SK-N-SH (cell line): Measurements from ENCODE around the gene PURA. TPM values are rescaled to one million over a fixed set of nuclear protein-coding genes. Genes with fewer than 3 reads are reported as not detected.

Experiments
- CTCF ChIA-PET: fragments of 300-600, 350-600 bp; formaldehyde crosslinking; extraction: SDS; loops from one replicate; lab custom pipeline; 2021; lab: Yijun Ruan, JAX
- POLR2A ChIA-PET: fragments of 350-600 bp; sonication (Branson Sonifier 250); formaldehyde crosslinking; extraction: SDS; loops from one replicate; lab custom pipeline; 2020; ENCODE audit warnings: antibody characterized with exemption, inconsistent platforms; lab: Yijun Ruan, JAX
- DNase-seq: peaks from one replicate; pipeline ENCODE4 v3.0.0; 2012
- H2AFZ ChIP-seq: fragments of 200-600 bp; sonication (generic); 2 replicates; pipeline ENCODE4 v1.8.1; 2016; ENCODE audit warnings: antibody characterized with exemption, mild to moderate bottlenecking, low read depth
- H3F3A ChIP-seq: fragments of 200-600 bp; sonication (generic); replicated peaks from 2 replicates; pipeline ENCODE3; 2016; ENCODE audit warnings: antibody characterized with exemption, mild to moderate bottlenecking; ENCODE audit not compliant: insufficient read depth
- H3K27ac ChIP-seq, 2 experiments: fragments of 200-500 bp in 1 of 2; fragments of 200-600 bp in 1 of 2; sonication (Bioruptor generic) in 1 of 2; sonication (generic), shearing (Covaris generic) in 1 of 2; 2 replicates each; pipeline versions ENCODE4 v1.5.1 to v1.6.1; 2014 to 2016; ENCODE audit warnings: low read depth in 2 of 2, inconsistent platforms in 1 of 2, low read length in 1 of 2, mild to moderate bottlenecking in 1 of 2, mixed read lengths in 1 of 2
- H3K27me3 ChIP-seq: fragments of 200-600 bp; sonication (generic), shearing (Covaris generic); 2 replicates; pipeline ENCODE4 v1.6.1; 2016; ENCODE audit warnings: mixed run types; ENCODE audit not compliant: insufficient read depth
- H3K36me3 ChIP-seq, 2 experiments: fragments of 200-500 bp in 1 of 2; fragments of 200-600 bp in 1 of 2; sonication (Bioruptor generic) in 1 of 2; sonication (generic) in 1 of 2; replicated peaks in 1 of 2; 2 replicates each; pipeline versions ENCODE3 to v1.5.1; 2014 to 2016; ENCODE audit warnings: low read length in 1 of 2, mild to moderate bottlenecking in 1 of 2; ENCODE audit not compliant: insufficient read depth in 2 of 2, control insufficient read depth in 1 of 2
- H3K4me1 ChIP-seq, 2 experiments: fragments of 200-500 bp in 1 of 2; fragments of 200-600 bp in 1 of 2; sonication (Bioruptor generic) in 1 of 2; sonication (generic), shearing (Covaris generic) in 1 of 2; 2 replicates each; pipeline versions ENCODE4 v1.5.1 to v1.6.1; 2014 to 2016; ENCODE audit warnings: low read depth in 1 of 2, low read length in 1 of 2, mixed run types in 1 of 2; ENCODE audit not compliant: insufficient read depth in 2 of 2, control insufficient read depth in 1 of 2
- H3K4me2 ChIP-seq: fragments of 200-600 bp; sonication (generic), shearing (Covaris generic); 2 replicates; pipeline ENCODE4 v1.6.1; 2017; ENCODE audit warnings: mixed run types
- H3K4me3 ChIP-seq, 2 experiments: fragments of 200-500 bp in 1 of 2; fragments of 200-600 bp in 1 of 2; sonication (Bioruptor generic) in 1 of 2; sonication (generic), shearing (Covaris generic) in 1 of 2; 2 replicates each; pipeline versions ENCODE4 v1.5.1 to v1.8.1; 2014 to 2016; ENCODE audit warnings: low read depth in 2 of 2, inconsistent platforms in 1 of 2, low read length in 1 of 2, mild to moderate bottlenecking in 1 of 2, mixed read lengths in 1 of 2, moderate library complexity in 1 of 2
- H3K79me2 ChIP-seq: fragments of 200-600 bp; sonication (generic); 2 replicates; pipeline ENCODE4 v1.8.1; 2017; ENCODE audit warnings: mild to moderate bottlenecking; ENCODE audit not compliant: insufficient read depth
- H3K9ac ChIP-seq: fragments of 200-600 bp; sonication (generic); 2 replicates; pipeline ENCODE4 v1.6.1; 2017; ENCODE audit warnings: mixed run types
- H3K9me2 ChIP-seq: fragments of 200-600 bp; sonication (generic); 2 replicates; pipeline ENCODE4 v1.6.1; 2017; ENCODE audit warnings: mixed run types
- H3K9me3 ChIP-seq: fragments of 200-600 bp; sonication (generic); 2 replicates; pipeline ENCODE4 v1.6.1; 2017; ENCODE audit warnings: mixed run types, mild to moderate bottlenecking, moderate library complexity
- H4K20me1 ChIP-seq: fragments of 200-600 bp; sonication (generic); 2 replicates; pipeline ENCODE4 v1.6.1; 2017; ENCODE audit warnings: mild to moderate bottlenecking, mixed run types; ENCODE audit not compliant: insufficient read depth
- CTCF ChIP-seq: fragments of 200-600 bp; sonication (generic); IDR thresholded peaks from 2 replicates; pipeline ENCODE4 v1.6.1; 2017; ENCODE audit warnings: antibody characterized with exemption, mild to moderate bottlenecking, moderate library complexity
- EZH2phosphoT487 ChIP-seq: fragments of 200-600 bp; sonication (generic); IDR thresholded peaks from 2 replicates; pipeline ENCODE4 v1.6.1; 2017; ENCODE audit warnings: low read depth, mixed run types, mild to moderate bottlenecking, antibody characterized with exemption, moderate library complexity, borderline replicate concordance
- PBX3 ChIP-seq: IDR thresholded peaks from 2 replicates; pipeline ENCODE4; 2012
- RAD21 ChIP-seq: IDR thresholded peaks from 2 replicates; pipeline ENCODE4 v1.6.1; 2012; ENCODE audit warnings: mild to moderate bottlenecking, low read length
- REST ChIP-seq: IDR thresholded peaks from 2 replicates; pipeline ENCODE4 v1.6.1; 2012; ENCODE audit warnings: mild to moderate bottlenecking, low read depth, low read length, moderate library complexity
- SMC3 ChIP-seq: IDR thresholded peaks from 2 replicates; pipeline ENCODE4 v1.6.1; 2012; ENCODE audit warnings: low read depth, low read length, improper control_type of control experiment
- USF2 ChIP-seq: fragments of 150-350 bp; IDR thresholded peaks from 2 replicates; pipeline ENCODE4 v1.6.1; 2017; ENCODE audit warnings: antibody characterized with exemption, low read length, low read depth, borderline replicate concordance
- WGBS: methylation state at CpG from one replicate; pipeline ENCODE4 v1.1.6; 2017; ENCODE audit warnings: low lambda C conversion rate; 5-methylcytosine and 5-hydroxymethylcytosine counted together
- polyA plus RNA-seq, 3 experiments: library from polyadenylated mRNA; depleted of rRNA; stranded (reverse); fragments of >200 nt; gene quantifications; 2 replicates each; pipeline ENCODE4 v1.2.3, GENCODE V29; 2012

Gene PURA
- polyA plus RNA-seq, 1 of the 3 experiments (the other 2 are of a cell fraction), result 2.4 TPM

GRCh38 chr5:140115186-140115500 is 1.2 kb downstream of the PURA start:
- CTCF ChIA-PET, result interaction anchor here (0.6 to 12.8 kb wide), 7 partner anchors 9 to 221 kb away, joined by 3 to 166 read pairs (median 4); no protein-coding TSS in a partner anchor
- H3K36me3 ChIP-seq, result peaks cover 2 to 10% of the 10 kb centered on the region in 2 experiments
- H2AFZ ChIP-seq, result 0 out of 2 replicates have a peak overlapping the region, but pooled peaks have one; percentile 25
- H3K27ac ChIP-seq, result 0 out of 4 replicates have a peak overlapping the region, but pooled peaks of 1 of the 2 experiments have one; percentile 69
- peaks cover 91% of the 10 kb centered on the region for H3K79me2 ChIP-seq
- TF ChIP-seq EZH2phosphoT487 (no peak), PBX3 (no peak), SMC3 (no peak), USF2 (no peak)
- DNase-seq, result no peak
- peak overlapping the region; percentile 99 for H3K4me2 ChIP-seq
- H3K4me1 ChIP-seq, result peaks cover 26 to 29% of the 10 kb centered on the region in 2 experiments; a peak in 3 of 4 replicates
- no peaks in the 10 kb centered on the region for H3K9me3 ChIP-seq
- POLR2A ChIA-PET, result interaction anchor here (0.6 to 0.7 kb wide), 2 partner anchors 29 to 1710 kb away, joined by 3 to 5 read pairs; no protein-coding TSS in a partner anchor
- no peaks in the 10 kb centered on the region for H3K27me3 ChIP-seq
- H3K4me3 ChIP-seq, result peak overlapping the region; percentile 73 to 75
- peak overlapping the region; percentile 68; the same call in 1 of the 2 replicates for H3K9ac ChIP-seq
- peaks cover 32% of the 10 kb centered on the region for H3F3A ChIP-seq
- WGBS, result 22% methylated on average over 1 of the region's 1 CpG
- no peaks in the 10 kb centered on the region for H3K9me2 ChIP-seq
- H4K20me1 ChIP-seq, result peaks cover 35% of the 10 kb centered on the region

- Histone ChIP-seq H3K4me2 (peak overlapping the region; percentile 50; the same call in 1 of the 2 replicates), H3K9me3 (no peaks in the 10 kb centered on the region), H2AFZ (no peak overlapping the region), H3K27me3 (no peaks in the 10 kb centered on the region), H3K4me1 (peaks cover 24 to 29% of the 10 kb centered on the region in 2 experiments; a peak in 3 of 4 replicates), H3K79me2 (peaks cover 92% of the 10 kb centered on the region), H3K9ac (no peak overlapping the region), H3K4me3 (0 out of 4 replicates have a peak overlapping the region, but pooled peaks of 1 of the 2 experiments have one; percentile 13), H3K9me2 (no peaks in the 10 kb centered on the region), H3K27ac (no peak overlapping the region), H3F3A (peaks cover 29% of the 10 kb centered on the region), H4K20me1 (peaks cover 35% of the 10 kb centered on the region), H3K36me3 (peaks cover 2 to 10% of the 10 kb centered on the region in 2 experiments)
- TF ChIP-seq CTCF (peak; percentile 16; the same call in 1 of the 2 replicates), REST (no peak), RAD21 (no peak)
- WGBS, result 84% methylated on average over 2 of the region's 2 CpGs
- ChIA-PET POLR2A (interaction anchor here (0.7 kb wide), 1 partner anchor 19 kb away, joined by 4 read pairs; no protein-coding TSS in a partner anchor), CTCF (interaction anchor here (0.7 to 12.8 kb wide), 7 partner anchors 15 to 537 kb away, joined by 3 to 166 read pairs (median 4); no protein-coding TSS in a partner anchor)
- DNase-seq, result no peak
These were observed 2.8 kb downstream of the PURA start for GRCh38 chr5:140116716-140117115.
